Activated CD8-positive, alpha-beta memory T cell treated with anti-CD3 and anti-CD28 coated beads, Interleukin-2, amount 50 U/mL, for 1 hour (primary cell): Measurements from ENCODE around the gene TMEM231.

Experiments
- DNase-seq: peaks from one replicate; pipeline ENCODE4 v3.0.0-alpha.2; 2020; ENCODE audit errors: extremely low read depth

TMEM231 gene

GRCh38 chr16:75488322-75488721 is 67.7 kb downstream of the TMEM231 start:
- DNase-seq: no peak
